Testis (tissue), 3 donors: Measurements from ENCODE around the gene UPP1. TPM values are rescaled to one million over a fixed set of nuclear protein-coding genes. Genes with fewer than 3 reads are reported as not detected.

Experiments
- DNase-seq: peaks from one replicate; pipeline ENCODE4 v3.0.0-alpha.2; 2019
- H3K27ac ChIP-seq, 2 donors: fragments of 200-600 bp; sonication (generic); one replicate each; pipeline ENCODE4 v1.5.1; 2019
- H3K27me3 ChIP-seq: fragments of 200-600 bp; sonication (generic); one replicate; pipeline ENCODE4 v1.5.1; 2019
- H3K36me3 ChIP-seq: fragments of 200-600 bp; sonication (generic); one replicate; pipeline ENCODE4 v1.5.1; 2017; ENCODE audit warnings: low read depth; ENCODE audit errors: missing control alignments
- H3K4me1 ChIP-seq: fragments of 200-600 bp; sonication (generic); one replicate; pipeline ENCODE4 v1.5.1; 2019
- H3K4me3 ChIP-seq, 2 donors: fragments of 200-600 bp; sonication (generic); one replicate each; pipeline ENCODE4 v1.5.1; 2017 to 2019
- H3K9me3 ChIP-seq: fragments of 200-600 bp; sonication (generic); one replicate; pipeline ENCODE4 v1.5.1; 2017
- POLR2A ChIP-seq: fragments of 450-650 bp; IDR thresholded peaks from one replicate; pipeline ENCODE4 v1.6.1; 2017; ENCODE audit warnings: antibody characterized with exemption, mild to moderate bottlenecking, moderate library complexity
- WGBS, 2 donors: methylation state at CpG; one replicate each; pipeline ENCODE4 v1.1.5; 2018; 5-methylcytosine and 5-hydroxymethylcytosine counted together
- intact Hi-C: fragments of 100-400 bp; cut with DNase I; formaldehyde crosslinking; loops from one replicate; pipeline ENCODE4 v1.15.1; 2023; ENCODE audit warnings: low total_unique reads
- polyA plus RNA-seq: library from polyadenylated mRNA; stranded (reverse); fragments of 350-450 nt; fragmentation: Illumina TruSeq; extraction: RNeasy Lipid Tissue Mini Kit (QIAGEN cat#74804); gene quantifications from one replicate; pipeline ENCODE4 v1.2.3, GENCODE V29; 2014; ENCODE audit warnings: low read depth, low replicate concordance; ENCODE audit not compliant: insufficient read depth
- total RNA-seq, 2 donors: library from RNA; depleted of rRNA; stranded (reverse); fragments of >200 nt; gene quantifications; one replicate each; pipeline ENCODE4 v1.2.3, GENCODE V29; 2016
- TF ChIP-seq, protein P1 (sequence below), 3 experiments: fragments of 450-650 bp in 2 of 3; fragments of 200-600 bp in 1 of 3; sonication (generic) in 1 of 3; IDR thresholded peaks; one replicate each; pipeline ENCODE4 v1.5.1; 2016 to 2019; ENCODE audit warnings: antibody characterized with exemption in 3 of 3, mild to moderate bottlenecking in 2 of 3, moderate library complexity in 1 of 3

Gene UPP1
- total and polyA plus RNA-seq, 3 donors from 2014 or later: 13.1 to 20.8 (median 17.2) TPM

GRCh38 chr7:48094861-48095293 is 5.8 kb downstream of the UPP1 start:
- intact Hi-C loops: no loop called here
- no peak overlapping the region for H3K27ac ChIP-seq
- no peaks in the 10 kb centered on the region for H3K27me3 ChIP-seq
- H3K9me3 ChIP-seq: no peaks in the 10 kb centered on the region
- H3K4me1 ChIP-seq: no peaks in the 10 kb centered on the region
- no peak for TF ChIP-seq POLR2A
- TF ChIP-seq, protein P1, sequence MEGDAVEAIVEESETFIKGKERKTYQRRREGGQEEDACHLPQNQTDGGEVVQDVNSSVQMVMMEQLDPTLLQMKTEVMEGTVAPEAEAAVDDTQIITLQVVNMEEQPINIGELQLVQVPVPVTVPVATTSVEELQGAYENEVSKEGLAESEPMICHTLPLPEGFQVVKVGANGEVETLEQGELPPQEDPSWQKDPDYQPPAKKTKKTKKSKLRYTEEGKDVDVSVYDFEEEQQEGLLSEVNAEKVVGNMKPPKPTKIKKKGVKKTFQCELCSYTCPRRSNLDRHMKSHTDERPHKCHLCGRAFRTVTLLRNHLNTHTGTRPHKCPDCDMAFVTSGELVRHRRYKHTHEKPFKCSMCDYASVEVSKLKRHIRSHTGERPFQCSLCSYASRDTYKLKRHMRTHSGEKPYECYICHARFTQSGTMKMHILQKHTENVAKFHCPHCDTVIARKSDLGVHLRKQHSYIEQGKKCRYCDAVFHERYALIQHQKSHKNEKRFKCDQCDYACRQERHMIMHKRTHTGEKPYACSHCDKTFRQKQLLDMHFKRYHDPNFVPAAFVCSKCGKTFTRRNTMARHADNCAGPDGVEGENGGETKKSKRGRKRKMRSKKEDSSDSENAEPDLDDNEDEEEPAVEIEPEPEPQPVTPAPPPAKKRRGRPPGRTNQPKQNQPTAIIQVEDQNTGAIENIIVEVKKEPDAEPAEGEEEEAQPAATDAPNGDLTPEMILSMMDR (IDR thresholded peaks at IDR 0.05): no peak
- 90 to 95% methylated on average over 3 of the region's 3 CpGs for whole genome bisulfite sequencing, 2 donors
- no peak for DNase-seq
- no peak overlapping the region for H3K4me3 ChIP-seq
- H3K36me3 ChIP-seq: no peaks in the 10 kb centered on the region

GRCh38 chr7:48096273-48096672 is 7.2 kb downstream of the UPP1 start:
- Histone ChIP-seq H3K4me3 (no peak overlapping the region), H3K4me1 (no peaks in the 10 kb centered on the region), H3K36me3 (no peaks in the 10 kb centered on the region), H3K9me3 (no peaks in the 10 kb centered on the region), H3K27ac (no peak overlapping the region), H3K27me3 (no peaks in the 10 kb centered on the region)
- TF ChIP-seq, protein P1 (IDR thresholded peaks at IDR 0.05): no peak
- no peak for TF ChIP-seq POLR2A
- WGBS, 2 donors: 81% methylated on average over 2 of the region's 2 CpGs
- intact Hi-C loops: no loop called here
- DNase-seq: no peak

DNA sequence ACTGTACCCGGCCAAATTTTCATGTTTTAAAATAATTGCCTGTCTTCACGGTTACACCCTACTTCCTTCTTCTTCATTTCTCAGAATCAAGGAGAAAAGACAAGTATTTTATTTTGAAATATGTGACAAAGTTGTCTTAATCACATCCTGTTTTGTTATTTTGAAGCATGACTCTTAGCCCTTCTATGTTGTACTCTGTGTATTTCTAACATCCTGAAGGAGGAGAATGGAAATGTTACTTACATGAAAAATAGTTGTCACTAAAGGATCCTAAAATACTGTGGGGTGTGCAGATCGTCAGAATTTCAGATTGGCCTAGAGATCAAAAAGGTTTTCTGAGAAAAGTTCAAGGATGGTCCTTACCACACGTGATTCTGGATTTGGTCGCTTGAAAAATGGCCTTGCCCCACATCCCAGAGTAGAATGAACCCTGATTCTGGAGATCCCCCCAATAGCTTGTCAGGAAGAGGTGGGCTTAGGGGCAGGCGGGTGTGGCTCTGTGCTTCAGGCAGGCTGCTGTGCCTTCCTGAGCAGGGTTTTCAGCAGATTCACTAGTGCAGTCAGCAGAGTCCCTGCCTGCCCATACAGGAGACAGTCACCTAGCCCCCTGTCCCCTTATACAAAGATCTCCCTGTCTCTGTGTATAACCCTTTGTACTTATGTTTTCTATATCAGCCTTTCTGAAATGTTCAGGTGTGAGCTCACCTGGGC is 8.6 kb downstream of the UPP1 start:
- Histone ChIP-seq H3K4me3 (no peak overlapping the region), H3K27me3 (no peaks in the 10 kb centered on the region), H3K9me3 (no peaks in the 10 kb centered on the region), H3K4me1 (no peaks in the 10 kb centered on the region), H3K36me3 (no peaks in the 10 kb centered on the region), H3K27ac (no peak overlapping the region)
- TF ChIP-seq, protein P1 (IDR thresholded peaks at IDR 0.05): no peak
- TF ChIP-seq POLR2A: no peak
- WGBS, 2 donors: 62 to 81% methylated on average over 6 of the region's 6 CpGs
- intact Hi-C loops: no loop called here
- DNase-seq: no peak

- Histone ChIP-seq H3K36me3 (no peaks in the 10 kb centered on the region), H3K4me3 (no peak overlapping the region), H3K4me1 (no peaks in the 10 kb centered on the region), H3K27ac (no peak overlapping the region), H3K27me3 (no peaks in the 10 kb centered on the region), H3K9me3 (no peaks in the 10 kb centered on the region)
- no peak for DNase-seq
- 62 to 75% methylated on average over 4 of the region's 4 CpGs for WGBS, 2 donors
- intact Hi-C loops: no loop called here
- TF ChIP-seq, protein P1 (IDR thresholded peaks at IDR 0.05): no peak
- no peak for TF ChIP-seq POLR2A
Observed at GRCh38 chr7:48098846-48099245, 9.8 kb downstream of the UPP1 start.

DNA sequence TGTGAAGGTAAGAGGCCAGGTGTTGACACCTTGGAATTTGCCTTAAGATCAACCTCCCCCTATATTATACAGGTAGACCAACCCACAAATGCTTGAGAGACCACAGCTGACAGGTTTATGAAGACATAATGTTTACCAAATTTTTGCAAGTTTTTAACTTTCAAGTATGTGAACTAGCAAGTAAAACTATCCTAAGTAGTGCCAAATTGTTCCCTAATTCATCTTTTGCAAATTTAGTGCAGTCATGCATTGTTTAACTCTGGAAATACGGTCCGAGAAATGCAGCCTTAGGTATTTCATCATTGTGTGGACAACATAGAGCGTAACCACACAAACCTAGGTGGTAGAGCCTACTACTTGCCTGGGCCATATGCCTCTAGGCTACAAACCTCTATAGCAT is 10.7 kb downstream of the UPP1 start:
- no peak for TF ChIP-seq POLR2A
- TF ChIP-seq, protein P1 (IDR thresholded peaks at IDR 0.05): no peak
- Histone ChIP-seq H3K36me3 (no peaks in the 10 kb centered on the region), H3K4me3 (no peak overlapping the region), H3K9me3 (no peaks in the 10 kb centered on the region), H3K27me3 (no peaks in the 10 kb centered on the region), H3K27ac (no peak overlapping the region), H3K4me1 (no peaks in the 10 kb centered on the region)
- intact Hi-C loops: loop anchor here (10.0 kb wide), 1 partner anchor 155 kb away; the partner anchor contains the start of gene PKD1L1
- DNase-seq: no peak
- 93 to 96% methylated on average over 3 of the region's 3 CpGs for WGBS, 2 donors
